ENCODE measurements around the gene RABL3. TPM values are rescaled to one million over a fixed set of nuclear protein-coding genes. Genes with fewer than 3 reads are reported as not detected.
A peak's percentile ranks its signal among the peaks of the same experiment; 100 is the strongest.
"Not testable (repeated sequence)": the region's sequence is repeated elsewhere in the genome, so short reads cannot be mapped to it uniquely, and the experiment has no call there.

The RABL3 gene
- total and polyA plus RNA-seq, 5 donors = 4.7 to 19.6 (median 14.3) TPM

- Histone ChIP-seq H3K27me3 (ENCODE audit: control insufficient read depth, insufficient read depth) (no peaks in the 10 kb centered on the region), H3K9me3 (ENCODE audit: control insufficient read depth, low read length) (no peaks in the 10 kb centered on the region), H3K27ac (ENCODE audit: low read length) (no peak overlapping the region), H3K4me1 (ENCODE audit: control insufficient read depth, insufficient read depth, low read length) (no peaks in the 10 kb centered on the region), H3K4me3 (ENCODE audit: low read length) (no peak overlapping the region)
- DNase-seq = peak in 1 of 3 donors; percentile 50
- ATAC-seq = no peak
- WGBS = 85% methylated on average over 1 of the region's 1 CpG
- intact Hi-C loops (cut with DNase I) = no loop called here
Observed at GRCh38 chr3:120683213-120683612, 59.1 kb downstream of the RABL3 start.

GRCh38 chr3:120682095-120682681, 60.1 kb downstream of the RABL3 start, which contains the start of gene HGD:
Gene HGD, minus strand, starts transcription at chr3:120682239. Its CDS starts 128 bp downstream, at chr3:120682111.
- no peak for DNase-seq
- 90% methylated on average over 5 of the region's 5 CpGs for WGBS

GRCh38 chr3:120681506-120682038, 60.7 kb downstream of the RABL3 start:
- no peak overlapping the region for H3K27ac ChIP-seq (ENCODE audit: low read length)
- DNase-seq (no peak), ATAC-seq (no peak)
- no peaks in the 10 kb centered on the region for H3K9me3 ChIP-seq (ENCODE audit: control insufficient read depth, low read length)
- intact Hi-C loops (cut with DNase I) = no loop called here
- H3K27me3 ChIP-seq (ENCODE audit: control insufficient read depth, insufficient read depth) = no peaks in the 10 kb centered on the region
- no peaks in the 10 kb centered on the region for H3K4me1 ChIP-seq (ENCODE audit: control insufficient read depth, insufficient read depth, low read length)
- WGBS = 95% methylated on average over 4 of the region's 4 CpGs
- H3K4me3 ChIP-seq (ENCODE audit: low read length) = no peak overlapping the region

More at GRCh38 chr3:120682095-120682681, 60.1 kb downstream of the RABL3 start, which contains the start of gene HGD:
- H3K9me3 ChIP-seq (ENCODE audit: control insufficient read depth, low read length) = no peaks in the 10 kb centered on the region
- no peaks in the 10 kb centered on the region for H3K27me3 ChIP-seq (ENCODE audit: control insufficient read depth, insufficient read depth)
- H3K4me1 ChIP-seq (ENCODE audit: control insufficient read depth, insufficient read depth, low read length) = no peaks in the 10 kb centered on the region
- no peak within 1 kb of the TSS for H3K4me3 ChIP-seq (ENCODE audit: low read length)
- no peak within 1 kb of the TSS for H3K27ac ChIP-seq (ENCODE audit: low read length)
- intact Hi-C loops (cut with DNase I) = no loop called here
- no peak for ATAC-seq

- H3K9me3 ChIP-seq (ENCODE audit: control insufficient read depth, low read length) = no peaks in the 10 kb centered on the region
- intact Hi-C loops (cut with DNase I) = no loop called here
- DNase-seq (no peak), ATAC-seq (no peak)
- 95% methylated on average over 2 of the region's 2 CpGs for WGBS
- no peak overlapping the region for H3K4me3 ChIP-seq (ENCODE audit: low read length)
- H3K27me3 ChIP-seq (ENCODE audit: control insufficient read depth, insufficient read depth) = no peaks in the 10 kb centered on the region
- H3K27ac ChIP-seq (ENCODE audit: low read length) = no peak overlapping the region
- no peaks in the 10 kb centered on the region for H3K4me1 ChIP-seq (ENCODE audit: control insufficient read depth, insufficient read depth, low read length)
Observed at GRCh38 chr3:120681018-120681417, 61.3 kb downstream of the RABL3 start.

GRCh38 chr3:120680193-120680894, 62.0 kb downstream of the RABL3 start:
- no peaks in the 10 kb centered on the region for H3K27me3 ChIP-seq (ENCODE audit: control insufficient read depth, insufficient read depth)
- ATAC-seq (no peak), DNase-seq (no peak)
- WGBS = 94% methylated on average over 3 of the region's 3 CpGs
- intact Hi-C loops (cut with DNase I) = no loop called here
- no peaks in the 10 kb centered on the region for H3K4me1 ChIP-seq (ENCODE audit: control insufficient read depth, insufficient read depth, low read length)
- H3K4me3 ChIP-seq (ENCODE audit: low read length) = no peak overlapping the region
- no peaks in the 10 kb centered on the region for H3K9me3 ChIP-seq (ENCODE audit: control insufficient read depth, low read length)
- H3K27ac ChIP-seq (ENCODE audit: low read length) = no peak overlapping the region

GRCh38 chr3:120678984-120679383, 63.3 kb downstream of the RABL3 start:
- Histone ChIP-seq H3K27me3 (ENCODE audit: control insufficient read depth, insufficient read depth) (no peaks in the 10 kb centered on the region), H3K4me1 (ENCODE audit: control insufficient read depth, insufficient read depth, low read length) (no peaks in the 10 kb centered on the region), H3K9me3 (ENCODE audit: control insufficient read depth, low read length) (no peaks in the 10 kb centered on the region), H3K4me3 (ENCODE audit: low read length) (no peak overlapping the region), H3K27ac (ENCODE audit: low read length) (no peak overlapping the region)
- DNase-seq = no peak
- WGBS = 49% methylated on average over 3 of the region's 3 CpGs
- ATAC-seq = no peak
- intact Hi-C loops (cut with DNase I) = no loop called here

- Histone ChIP-seq H3K4me3 (ENCODE audit: low read length) (no peak overlapping the region), H3K4me1 (ENCODE audit: control insufficient read depth, insufficient read depth, low read length) (no peaks in the 10 kb centered on the region), H3K9me3 (ENCODE audit: control insufficient read depth, low read length) (no peaks in the 10 kb centered on the region), H3K27ac (ENCODE audit: low read length) (peak overlapping the region; percentile 17), H3K27me3 (ENCODE audit: control insufficient read depth, insufficient read depth) (no peaks in the 10 kb centered on the region)
- 17% methylated on average over 6 of the region's 6 CpGs for WGBS
- ATAC-seq (peak; percentile 90 to 92), DNase-seq (peak; percentile 25 to 35 (median 26))
- intact Hi-C loops (cut with DNase I) = no loop called here
Observed at GRCh38 chr3:120678331-120678947, 63.9 kb downstream of the RABL3 start.

GRCh38 chr3:120677193-120677592, 65.1 kb downstream of the RABL3 start:
- H3K27ac ChIP-seq (ENCODE audit: low read length); H3K4me1 ChIP-seq (ENCODE audit: control insufficient read depth, insufficient read depth, low read length); DNase-seq; H3K9me3 ChIP-seq (ENCODE audit: control insufficient read depth, low read length); H3K4me3 ChIP-seq (ENCODE audit: low read length); H3K27me3 ChIP-seq (ENCODE audit: control insufficient read depth, insufficient read depth); intact Hi-C loops (cut with DNase I); ATAC-seq: not testable (repeated sequence)
- 92% methylated on average over 7 of the region's 7 CpGs for WGBS

- no peak for ATAC-seq
Observed at GRCh38 chr3:120673116-120673515, 69.2 kb downstream of the RABL3 start.

GRCh38 chr3:120670576-120670975, 71.7 kb downstream of the RABL3 start:
- Histone ChIP-seq H3K4me1 (ENCODE audit: control insufficient read depth, insufficient read depth, low read length) (no peaks in the 10 kb centered on the region), H3K9me3 (ENCODE audit: control insufficient read depth, low read length) (no peaks in the 10 kb centered on the region), H3K27me3 (ENCODE audit: control insufficient read depth, insufficient read depth) (no peaks in the 10 kb centered on the region), H3K4me3 (ENCODE audit: low read length) (no peak overlapping the region), H3K27ac (ENCODE audit: low read length) (no peak overlapping the region)
- ATAC-seq (no peak), DNase-seq (no peak)
- WGBS = 74% methylated on average over 2 of the region's 2 CpGs
- intact Hi-C loops (cut with DNase I) = no loop called here

More at GRCh38 chr3:120673116-120673515, 69.2 kb downstream of the RABL3 start:
- H3K27ac ChIP-seq (ENCODE audit: low read length) = no peak overlapping the region
- no peaks in the 10 kb centered on the region for H3K27me3 ChIP-seq (ENCODE audit: control insufficient read depth, insufficient read depth)
- H3K9me3 ChIP-seq (ENCODE audit: control insufficient read depth, low read length) = no peaks in the 10 kb centered on the region
- 56% methylated on average over 2 of the region's 2 CpGs for WGBS
- no peak for DNase-seq
- intact Hi-C loops (cut with DNase I) = no loop called here
- H3K4me1 ChIP-seq (ENCODE audit: control insufficient read depth, insufficient read depth, low read length) = no peaks in the 10 kb centered on the region
- no peak overlapping the region for H3K4me3 ChIP-seq (ENCODE audit: low read length)

- DNase-seq (no peak), ATAC-seq (no peak)
- no peaks in the 10 kb centered on the region for H3K4me1 ChIP-seq (ENCODE audit: control insufficient read depth, insufficient read depth, low read length)
- no peaks in the 10 kb centered on the region for H3K27me3 ChIP-seq (ENCODE audit: control insufficient read depth, insufficient read depth)
- H3K9me3 ChIP-seq (ENCODE audit: control insufficient read depth, low read length) = no peaks in the 10 kb centered on the region
- no peak overlapping the region for H3K27ac ChIP-seq (ENCODE audit: low read length)
- intact Hi-C loops (cut with DNase I) = no loop called here
- H3K4me3 ChIP-seq (ENCODE audit: low read length) = no peak overlapping the region
Observed at GRCh38 chr3:120664926-120665325, 77.4 kb downstream of the RABL3 start.
